Measurements from ENCODE around the gene APOB. TPM values are rescaled to one million over a fixed set of nuclear protein-coding genes. Genes with fewer than 3 reads are reported as not detected.
"Not testable (repeated sequence)": the region's sequence is repeated elsewhere in the genome, so short reads cannot be mapped to it uniquely, and the experiment has no call there.

The APOB gene
- total RNA-seq, 1 experiment from 2014 or later, result not detected

DNA sequence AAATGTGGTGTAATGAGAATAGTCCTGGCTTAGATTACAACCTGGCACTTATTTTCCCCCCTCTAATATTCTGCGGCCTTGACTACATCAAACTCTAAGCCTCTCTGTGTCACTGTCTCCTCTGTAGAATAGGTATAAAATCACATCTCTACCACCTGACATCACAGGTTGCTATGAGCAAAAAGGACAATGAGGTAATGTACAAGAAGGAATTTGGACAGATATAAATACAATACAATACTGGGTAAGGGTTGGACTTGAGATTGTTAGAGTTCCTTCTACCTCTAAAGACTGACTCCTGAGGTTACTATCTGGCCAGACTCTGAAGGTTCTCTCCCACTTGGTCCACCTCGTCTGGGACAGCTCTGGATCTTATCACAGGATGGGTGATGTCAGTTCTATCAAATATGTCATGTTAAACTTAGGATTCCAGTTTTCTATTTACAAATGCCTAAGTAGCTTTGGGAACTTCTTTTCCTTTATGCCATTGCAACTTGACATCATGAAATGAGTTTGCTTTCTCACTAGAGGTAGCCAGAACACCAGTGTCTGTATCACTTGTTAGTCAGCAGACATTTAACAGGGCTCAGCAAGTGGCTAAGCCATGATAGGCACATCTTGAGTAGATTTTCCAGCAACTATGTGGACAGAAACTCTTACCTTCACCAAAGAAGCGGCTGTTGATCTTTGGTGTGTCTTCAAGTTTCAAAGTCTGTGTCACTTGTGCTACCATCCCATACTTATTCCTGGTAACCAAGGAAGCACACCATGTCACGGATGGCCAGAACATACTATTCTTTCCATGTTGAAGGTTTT, 9.5 kb downstream of the APOB start:
- Histone ChIP-seq H3K4me3 (no peak overlapping the region), H3K27ac (no peak overlapping the region), H3K4me1 (replicated peaks) (peaks cover 6% of the 10 kb centered on the region), H3K36me3 (no peaks in the 10 kb centered on the region), H3K27me3 (replicated peaks) (no peaks in the 10 kb centered on the region), H3K9me3 (replicated peaks) (no peaks in the 10 kb centered on the region)
- DNase-seq (ENCODE audit: low read depth in 1 of 2, low spot score in 2 of 2), result no peak

DNA sequence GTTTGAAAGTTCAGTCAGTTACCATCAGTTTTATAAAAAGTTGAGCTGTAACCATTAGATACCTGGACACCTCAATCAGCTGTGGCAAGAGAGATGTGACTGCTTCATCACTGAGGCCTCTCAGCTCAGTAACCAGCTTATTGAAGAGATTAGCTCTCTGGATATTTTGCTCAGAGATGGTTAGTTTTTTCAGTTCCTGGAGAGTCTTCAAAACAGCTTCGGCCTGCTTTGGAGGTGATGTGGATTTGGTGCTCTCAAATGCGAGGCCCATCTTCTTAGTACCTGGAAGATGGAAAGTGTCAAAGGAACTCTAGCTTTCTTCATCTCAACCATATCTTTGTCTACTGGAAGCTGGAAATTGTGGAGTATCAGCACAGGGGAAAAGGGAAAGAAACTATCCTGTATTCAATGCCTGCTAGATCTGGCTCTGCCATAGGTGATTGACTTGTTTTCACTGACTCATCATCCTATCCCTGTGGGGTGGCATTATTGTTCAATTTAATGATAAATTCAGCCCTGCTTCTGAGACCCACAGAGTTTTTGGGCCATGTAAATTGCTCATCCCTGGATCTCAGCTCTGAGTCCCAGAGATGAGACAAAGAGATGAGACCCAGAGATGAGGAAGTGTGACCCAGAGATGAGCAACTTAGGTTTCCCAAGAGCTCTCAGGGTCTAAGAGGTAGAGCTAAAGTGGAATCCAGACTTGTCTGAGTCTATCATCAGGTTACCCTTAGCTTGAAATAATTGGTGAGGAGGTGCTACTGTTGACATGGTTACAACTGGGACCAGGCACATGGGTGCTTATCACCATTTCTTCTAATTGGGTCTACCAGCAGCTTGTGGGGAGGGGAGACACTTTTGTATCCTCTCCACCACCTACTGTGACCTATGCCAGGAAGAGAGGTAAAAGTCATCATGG, 10.4 kb downstream of the APOB start:
- Histone ChIP-seq H3K9me3 (replicated peaks) (no peaks in the 10 kb centered on the region), H3K27ac (no peak overlapping the region), H3K36me3 (no peaks in the 10 kb centered on the region), H3K27me3 (replicated peaks) (no peaks in the 10 kb centered on the region), H3K4me1 (replicated peaks) (no peaks in the 10 kb centered on the region), H3K4me3 (no peak overlapping the region)
- DNase-seq (ENCODE audit: low read depth in 1 of 2, low spot score in 2 of 2), result no peak

DNA sequence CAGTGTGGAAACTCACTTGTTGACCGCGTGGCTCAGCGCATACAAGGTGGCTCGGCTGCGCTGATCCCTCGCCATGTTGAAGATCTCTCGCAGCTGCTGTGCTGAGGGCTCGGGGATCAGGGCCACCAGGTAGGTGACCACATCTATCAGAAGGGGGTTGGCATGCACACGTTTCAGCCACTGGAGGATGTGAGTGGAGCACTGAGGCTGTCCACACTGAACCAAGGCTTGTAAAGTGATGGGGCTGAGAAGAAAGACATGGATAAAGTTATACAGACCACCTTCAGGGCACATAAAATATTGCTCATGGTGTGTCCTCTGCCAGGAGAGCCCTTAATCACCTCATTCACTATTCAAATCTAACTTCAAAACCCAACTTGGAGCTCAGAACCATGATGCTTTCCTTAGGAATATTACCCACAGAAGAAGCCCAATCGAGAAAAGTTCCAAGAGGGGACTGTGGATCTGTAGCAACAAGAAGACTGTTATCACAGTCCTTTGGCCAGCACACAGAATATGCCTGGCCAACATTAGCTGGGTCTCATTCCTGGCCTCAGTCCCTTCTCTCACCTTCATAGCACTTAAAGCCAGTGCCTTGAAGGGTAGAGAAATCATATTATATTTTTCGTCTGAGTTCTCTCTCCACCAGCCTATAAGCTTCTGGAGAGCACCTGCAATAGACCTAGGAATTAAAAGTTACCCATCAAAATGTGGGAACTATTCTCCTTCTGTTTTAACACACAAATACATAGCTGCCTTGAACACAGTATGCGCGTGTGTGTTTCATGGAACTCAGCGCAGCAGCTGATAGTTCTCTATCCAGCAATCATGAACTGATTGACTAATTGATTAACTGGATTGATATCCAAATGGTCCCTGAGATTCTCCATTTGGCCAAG, 11.3 kb downstream of the APOB start:
- Histone ChIP-seq H3K27ac (no peak overlapping the region), H3K27me3 (replicated peaks) (no peaks in the 10 kb centered on the region), H3K9me3 (replicated peaks) (no peaks in the 10 kb centered on the region), H3K4me1 (replicated peaks) (no peaks in the 10 kb centered on the region), H3K4me3 (no peak overlapping the region), H3K36me3 (no peaks in the 10 kb centered on the region)
- no peak for DNase-seq (ENCODE audit: low read depth in 1 of 2, low spot score in 2 of 2)

DNA sequence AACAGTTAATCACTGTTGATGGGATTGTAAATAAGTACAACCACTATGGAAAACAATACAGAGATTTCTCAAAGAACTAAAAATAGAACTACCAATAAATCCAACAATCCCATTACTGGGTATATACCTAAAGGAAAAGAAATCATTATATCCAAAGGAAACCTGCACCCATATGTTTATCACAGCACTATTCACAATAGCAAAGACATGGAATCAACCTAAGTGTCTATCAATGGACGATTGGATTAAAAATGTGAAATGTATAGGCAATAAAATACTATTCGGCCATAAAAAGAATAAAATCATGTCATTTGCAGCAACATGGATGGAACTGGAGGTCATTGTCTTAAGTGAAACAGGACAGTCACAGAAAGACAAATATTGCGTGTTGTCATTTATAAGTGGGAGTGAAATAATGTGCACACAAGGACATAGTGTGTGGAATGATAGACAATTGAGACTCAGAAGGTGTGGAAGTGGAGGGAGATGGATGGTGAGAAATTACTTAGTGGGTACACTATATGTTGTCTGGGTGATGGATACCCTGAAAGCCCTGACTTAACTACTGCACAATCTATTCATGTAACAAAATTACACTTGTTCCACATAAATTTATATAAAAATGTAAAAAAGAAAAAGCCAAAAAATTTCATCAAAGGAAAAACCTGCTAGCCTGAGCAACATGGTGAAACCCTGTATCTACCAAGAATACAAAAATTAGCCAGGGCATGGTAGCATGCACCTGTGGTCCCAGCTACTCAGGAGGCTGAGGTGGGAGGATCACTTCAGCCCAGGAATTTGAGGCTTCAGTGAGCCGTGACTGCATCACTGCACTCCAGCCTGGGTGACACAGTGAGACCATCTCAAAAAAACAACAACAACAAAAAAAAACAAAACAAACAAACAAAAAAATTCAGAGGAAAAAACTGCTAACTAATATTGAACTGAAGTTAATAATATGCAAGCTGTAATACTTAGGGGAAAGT, 12.6 kb downstream of the APOB start:
- no peaks in the 10 kb centered on the region for H3K27me3 ChIP-seq (replicated peaks)
- no peak overlapping the region for H3K27ac ChIP-seq
- H3K4me1 ChIP-seq (replicated peaks), result no peaks in the 10 kb centered on the region
- DNase-seq (ENCODE audit: low read depth in 1 of 2, low spot score in 2 of 2), result no peak
- no peaks in the 10 kb centered on the region for H3K36me3 ChIP-seq
- no peak overlapping the region for H3K4me3 ChIP-seq
- no peaks in the 10 kb centered on the region for H3K9me3 ChIP-seq (replicated peaks)

DNA sequence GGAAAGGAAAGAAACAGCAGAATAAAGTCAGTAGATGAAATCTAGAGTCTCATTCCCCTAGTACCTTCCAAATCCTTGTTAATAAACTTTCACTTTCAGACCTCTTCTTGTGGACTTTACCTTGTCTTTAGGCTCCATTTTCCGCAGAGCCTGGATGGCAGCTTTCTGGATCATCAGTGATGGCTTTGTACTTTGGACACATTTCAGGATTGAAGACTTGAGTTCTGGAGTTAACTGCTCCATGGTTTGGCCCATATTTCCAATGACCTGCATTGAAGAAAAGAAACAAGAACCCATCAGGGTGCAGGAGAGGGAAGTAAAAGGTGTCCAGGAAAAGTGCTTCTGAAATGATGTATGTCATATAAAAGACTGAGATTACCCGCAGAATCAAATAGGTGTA, 14.4 kb downstream of the APOB start:
- Histone ChIP-seq H3K36me3 (no peaks in the 10 kb centered on the region), H3K4me1 (replicated peaks) (no peaks in the 10 kb centered on the region), H3K4me3 (no peak overlapping the region), H3K27ac (no peak overlapping the region), H3K9me3 (replicated peaks) (no peaks in the 10 kb centered on the region), H3K27me3 (replicated peaks) (no peaks in the 10 kb centered on the region)
- no peak for DNase-seq (ENCODE audit: low read depth in 1 of 2, low spot score in 2 of 2)

DNA sequence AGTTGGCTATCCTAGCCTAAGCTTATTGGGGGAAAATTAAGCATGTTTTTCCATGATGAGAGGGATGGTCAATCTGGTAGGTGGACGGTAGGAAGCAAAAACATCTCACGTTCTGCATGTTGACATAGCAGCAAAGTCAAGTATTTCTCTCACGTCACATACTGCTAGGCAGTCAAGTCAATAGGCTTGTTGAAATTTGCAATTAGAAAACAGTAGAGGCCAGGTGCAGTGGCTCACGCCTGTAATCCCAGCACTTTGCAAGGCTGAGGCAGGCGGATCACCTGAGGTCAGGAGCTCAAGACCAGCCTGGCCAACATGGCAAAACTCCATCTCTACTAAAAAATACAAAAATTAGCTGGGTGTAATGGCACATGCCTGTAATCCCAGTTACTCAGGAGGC, 14.9 kb downstream of the APOB start:
- H3K4me1 ChIP-seq (replicated peaks); H3K4me3 ChIP-seq; H3K9me3 ChIP-seq (replicated peaks); H3K27me3 ChIP-seq (replicated peaks); DNase-seq (ENCODE audit: low read depth in 1 of 2, low spot score in 2 of 2); H3K36me3 ChIP-seq; H3K27ac ChIP-seq: not testable (repeated sequence)

DNA sequence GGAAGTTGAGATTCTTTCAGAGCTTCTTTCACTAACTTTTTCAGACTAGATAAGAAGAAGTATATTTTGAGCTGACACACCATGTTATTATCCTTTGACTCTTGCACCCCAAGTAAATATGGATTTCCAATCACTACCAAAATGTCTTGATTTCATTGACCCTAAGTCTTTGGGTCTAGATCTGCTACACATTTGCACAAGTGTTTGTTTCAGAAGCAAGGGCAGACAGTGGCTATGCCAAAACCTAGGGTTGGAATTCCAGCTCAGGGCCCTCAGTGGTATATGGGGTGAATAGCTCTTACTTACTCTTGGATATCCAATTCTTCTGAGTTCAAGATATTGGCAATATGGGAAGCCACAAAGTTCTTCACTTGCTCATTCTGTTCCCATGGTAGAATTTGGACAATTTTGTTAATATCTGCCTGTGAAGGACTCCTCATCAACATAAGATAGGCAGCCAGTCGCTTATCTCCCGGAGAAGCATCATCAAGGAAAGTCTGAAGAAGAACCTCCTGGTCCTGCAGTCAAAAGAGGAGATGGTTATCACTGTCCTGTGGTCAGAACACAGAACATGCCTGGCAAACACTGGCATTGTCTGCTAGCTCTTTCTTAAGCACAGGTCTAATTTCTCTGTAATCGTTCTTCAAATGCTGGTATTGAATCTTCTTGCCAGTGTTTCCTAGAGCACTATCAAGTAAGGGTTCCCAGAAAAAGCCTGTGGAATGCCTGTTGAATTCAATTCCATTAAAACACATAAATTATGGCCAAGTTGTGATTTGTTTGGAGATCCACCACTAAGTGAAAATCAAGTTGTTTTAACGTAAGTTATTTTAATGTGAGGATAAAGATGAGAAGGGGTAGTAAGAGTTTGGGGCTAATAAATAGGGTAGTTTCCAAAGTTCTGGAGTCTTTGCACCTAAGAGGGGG, 15.6 kb downstream of the APOB start:
- Histone ChIP-seq H3K27ac (no peak overlapping the region), H3K27me3 (replicated peaks) (no peaks in the 10 kb centered on the region), H3K4me3 (no peak overlapping the region), H3K9me3 (replicated peaks) (no peaks in the 10 kb centered on the region), H3K4me1 (replicated peaks) (no peaks in the 10 kb centered on the region), H3K36me3 (no peaks in the 10 kb centered on the region)
- no peak for DNase-seq (ENCODE audit: low read depth in 1 of 2, low spot score in 2 of 2)

DNA sequence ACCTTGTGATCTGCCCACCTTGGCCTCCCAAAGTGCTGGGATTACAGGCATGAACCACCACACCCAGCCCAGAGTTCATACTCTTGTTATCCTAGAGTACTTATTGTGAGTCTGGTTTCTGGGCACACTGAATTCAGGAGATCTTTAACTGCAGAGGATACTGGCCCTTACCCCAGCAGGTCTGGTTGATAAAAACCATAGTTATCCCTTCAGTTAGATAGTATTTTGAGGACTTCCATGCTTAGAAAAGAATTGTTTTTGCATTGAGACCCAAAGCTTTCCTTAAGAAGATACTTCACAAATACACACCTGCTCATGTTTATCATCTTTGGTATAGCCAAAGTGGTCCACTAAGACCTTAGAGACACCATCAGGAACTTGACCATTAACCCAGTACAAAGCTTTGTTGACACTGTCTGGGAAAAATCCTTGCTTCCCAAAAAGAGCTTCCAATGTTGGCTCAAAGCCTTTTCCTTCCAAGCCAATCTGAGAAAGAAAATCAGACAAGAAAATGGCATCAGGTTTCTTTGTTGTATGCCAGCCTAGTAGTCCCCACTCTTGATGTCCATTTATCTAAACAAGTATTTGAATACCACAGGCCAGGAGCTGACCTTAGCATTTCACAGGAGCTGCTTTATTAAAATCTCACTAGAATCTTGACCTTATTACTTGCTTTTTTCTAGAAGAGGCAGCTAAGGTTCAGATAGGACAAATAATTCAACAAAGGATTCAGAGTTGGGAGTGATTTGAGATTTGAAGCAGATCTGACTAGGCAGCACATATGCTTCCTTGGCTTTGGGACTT, 17.2 kb downstream of the APOB start:
- no peaks in the 10 kb centered on the region for H3K27me3 ChIP-seq (replicated peaks)
- no peak overlapping the region for H3K27ac ChIP-seq
- no peak overlapping the region for H3K4me3 ChIP-seq
- H3K4me1 ChIP-seq (replicated peaks), result no peaks in the 10 kb centered on the region
- DNase-seq (ENCODE audit: low read depth in 1 of 2, low spot score in 2 of 2), result no peak
- H3K9me3 ChIP-seq (replicated peaks), result no peaks in the 10 kb centered on the region
- no peaks in the 10 kb centered on the region for H3K36me3 ChIP-seq

DNA sequence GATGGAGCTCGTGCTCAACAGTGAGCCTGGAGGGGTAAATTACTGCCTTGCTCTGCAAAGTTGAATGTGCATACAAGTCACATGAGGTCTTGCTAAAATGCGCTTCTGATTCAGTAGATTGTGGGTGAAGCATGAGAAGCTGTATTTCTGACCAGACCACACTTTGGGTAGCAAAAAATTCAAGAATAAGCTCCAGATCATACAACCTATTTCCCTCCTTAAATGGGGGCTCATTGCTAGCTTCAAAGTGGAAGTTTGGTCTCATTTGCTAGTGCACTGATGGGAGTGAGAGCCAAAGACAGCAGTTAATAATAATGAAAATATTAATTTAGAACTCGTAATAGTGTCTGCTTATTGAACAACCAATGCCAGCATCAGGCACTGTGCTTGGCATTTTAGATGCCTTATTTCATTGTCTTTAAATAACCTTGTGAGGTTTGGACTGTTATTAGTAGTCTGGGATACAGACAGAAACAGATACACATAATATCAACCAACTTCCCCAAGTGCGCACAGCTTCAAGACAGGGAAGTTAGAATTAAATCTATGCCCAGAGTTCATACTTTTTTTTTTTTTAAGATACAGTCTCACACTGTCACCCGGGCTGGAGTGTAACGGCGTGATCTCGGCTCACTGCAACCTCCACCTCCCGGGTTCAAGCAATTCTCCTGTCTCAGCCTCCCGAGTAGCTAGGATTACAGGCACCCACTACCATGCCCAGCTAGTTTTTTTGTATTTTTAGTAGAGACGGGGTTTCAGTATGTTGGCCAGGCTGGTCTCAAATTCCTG, 18.0 kb downstream of the APOB start:
- Histone ChIP-seq H3K9me3 (replicated peaks) (no peaks in the 10 kb centered on the region), H3K27me3 (replicated peaks) (no peaks in the 10 kb centered on the region), H3K4me3 (no peak overlapping the region), H3K27ac (no peak overlapping the region), H3K4me1 (replicated peaks) (no peaks in the 10 kb centered on the region), H3K36me3 (no peaks in the 10 kb centered on the region)
- DNase-seq (ENCODE audit: low read depth in 1 of 2, low spot score in 2 of 2), result no peak

DNA sequence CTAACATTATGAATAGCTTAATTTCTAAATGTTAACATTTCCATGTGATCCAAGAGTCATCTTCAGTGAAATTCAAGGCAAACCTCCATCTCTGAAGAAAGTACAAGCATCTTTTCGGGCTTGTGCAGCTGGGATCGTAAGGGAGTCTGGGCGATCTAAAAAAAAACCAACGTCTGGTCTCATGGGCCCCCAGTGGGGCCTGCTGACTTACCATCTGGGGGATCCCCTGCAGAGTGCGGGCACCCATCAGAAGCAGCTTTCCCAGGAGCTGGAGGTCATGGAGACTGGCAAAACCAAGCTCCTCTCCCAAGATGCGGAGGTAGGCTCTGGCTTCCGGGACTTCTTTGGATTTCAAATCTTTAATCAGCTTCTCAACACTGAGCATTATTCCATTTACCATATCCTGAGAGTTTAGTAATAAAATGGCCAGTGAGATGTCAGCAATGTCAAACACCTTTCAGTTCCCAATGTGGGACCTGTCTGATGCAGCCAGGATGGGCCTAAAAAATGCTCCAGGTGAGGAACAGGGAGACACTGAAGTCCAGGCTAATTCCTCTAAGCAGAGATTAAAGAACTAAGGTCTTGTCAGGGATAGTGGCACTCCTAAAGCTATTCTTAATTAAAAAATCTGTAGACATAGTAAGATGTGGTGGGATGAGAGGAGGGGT, 19.0 kb downstream of the APOB start:
- Histone ChIP-seq H3K36me3 (no peaks in the 10 kb centered on the region), H3K27me3 (replicated peaks) (no peaks in the 10 kb centered on the region), H3K4me1 (replicated peaks) (no peaks in the 10 kb centered on the region), H3K4me3 (no peak overlapping the region), H3K27ac (no peak overlapping the region), H3K9me3 (replicated peaks) (no peaks in the 10 kb centered on the region)
- no peak for DNase-seq (ENCODE audit: low read depth in 1 of 2, low spot score in 2 of 2)
